HG03521 (cell line): ENCODE data around the gene PLEKHA6.
"Not testable (repeated sequence)": the region's sequence is repeated elsewhere in the genome, so short reads cannot be mapped to it uniquely, and the experiment has no call there.

Experiments used
- ATAC-seq: cut with Tn5 transposase; IDR thresholded peaks from one replicate; pipeline ENCODE4 v1.9.1; 2021; ENCODE audit warnings: mild to moderate bottlenecking, moderate library complexity; ENCODE audit not compliant: unreplicated experiment

The PLEKHA6 gene

GRCh38 chr1:204316164-204316563, 43.6 kb downstream of the PLEKHA6 start:
- ATAC-seq: no peak

- ATAC-seq: no peak
These were observed 44.7 kb downstream of the PLEKHA6 start for GRCh38 chr1:204314893-204315658.

- ATAC-seq: no peak
These were observed 45.4 kb downstream of the PLEKHA6 start for GRCh38 chr1:204314171-204314892.

- no peak for ATAC-seq
These were observed 46.1 kb downstream of the PLEKHA6 start for GRCh38 chr1:204313675-204314074.

GRCh38 chr1:204310970-204311369, 48.8 kb downstream of the PLEKHA6 start:
- ATAC-seq: not testable (repeated sequence)

- ATAC-seq: no peak
These were observed 51.6 kb downstream of the PLEKHA6 start for GRCh38 chr1:204308023-204308628.

- ATAC-seq: no peak
These were observed 52.3 kb downstream of the PLEKHA6 start for GRCh38 chr1:204307334-204307883.

- ATAC-seq: no peak
These were observed 53.7 kb downstream of the PLEKHA6 start for GRCh38 chr1:204306076-204306475.

- no peak for ATAC-seq
These were observed 55.7 kb downstream of the PLEKHA6 start for GRCh38 chr1:204304067-204304466.

- ATAC-seq: no peak
These were observed 57.0 kb downstream of the PLEKHA6 start for GRCh38 chr1:204302769-204303168.

- no peak for ATAC-seq
These were observed 58.4 kb downstream of the PLEKHA6 start for GRCh38 chr1:204301171-204301957.

- no peak for ATAC-seq
These were observed 59.8 kb downstream of the PLEKHA6 start for GRCh38 chr1:204299814-204300365.

- no peak for ATAC-seq
These were observed 63.2 kb downstream of the PLEKHA6 start for GRCh38 chr1:204296431-204296988.

GRCh38 chr1:204295671-204296070, 64.1 kb downstream of the PLEKHA6 start:
- ATAC-seq: no peak

GRCh38 chr1:204294357-204294756, 65.4 kb downstream of the PLEKHA6 start:
- ATAC-seq: no peak

- ATAC-seq: no peak
These were observed 66.0 kb downstream of the PLEKHA6 start for GRCh38 chr1:204293605-204294337.

- no peak for ATAC-seq
These were observed 67.0 kb downstream of the PLEKHA6 start for GRCh38 chr1:204292740-204293139.

GRCh38 chr1:204289280-204289679, 70.4 kb downstream of the PLEKHA6 start:
- ATAC-seq: no peak

- ATAC-seq: no peak
These were observed 71.6 kb downstream of the PLEKHA6 start for GRCh38 chr1:204288021-204288588.
